Endothelial cell of umbilical vein (primary cell): ENCODE measurements around the gene STK16.

Source experiments
- EZH2 ChIP-seq: IDR thresholded peaks from 2 replicates; pipeline ENCODE4 v1.6.1; 2012; ENCODE audit warnings: borderline replicate concordance, low read depth, mild to moderate bottlenecking, moderate library complexity, low read length, inconsistent platforms; ENCODE audit not compliant: severe bottlenecking
- FOS ChIP-seq: IDR thresholded peaks from 2 replicates; pipeline ENCODE4 v1.6.1; 2011; ENCODE audit warnings: mild to moderate bottlenecking, low read length, moderate library complexity, borderline replicate concordance; ENCODE audit not compliant: insufficient read depth
- GATA2 ChIP-seq: IDR thresholded peaks from 2 replicates; pipeline ENCODE4 v1.7.0; 2011; ENCODE audit warnings: low read depth, mild to moderate bottlenecking, moderate library complexity, mixed read lengths, low read length; ENCODE audit not compliant: insufficient read length, insufficient read depth
- MYC ChIP-seq: IDR thresholded peaks from one replicate; pipeline ENCODE4 v1.6.1; 2011; ENCODE audit warnings: mild to moderate bottlenecking, low read depth, low read length
- POLR2A ChIP-seq: IDR thresholded peaks from 2 replicates; pipeline ENCODE4 v1.6.1; 2012; ENCODE audit warnings: low read depth, mild to moderate bottlenecking, control low read depth, low read length
- POLR2AphosphoS5 ChIP-seq: IDR thresholded peaks from 2 replicates; pipeline ENCODE4 v1.6.1; 2012; ENCODE audit warnings: low read depth, mild to moderate bottlenecking, control low read depth, low read length, moderate library complexity; ENCODE audit not compliant: insufficient read depth
- TF ChIP-seq, protein P1 (sequence below), 2 donors: IDR thresholded peaks; 1 replicate in 1 of 2; 2 replicates in 1 of 2; pipeline ENCODE4 v1.5.1; 2011; ENCODE audit warnings: low read length in 2 of 2, mild to moderate bottlenecking in 2 of 2, moderate library complexity in 2 of 2, control low read depth in 1 of 2, inconsistent platforms in 1 of 2, low read depth in 1 of 2; ENCODE audit not compliant: insufficient read depth in 1 of 2; ENCODE audit errors: extremely low read depth in 1 of 2

DNA sequence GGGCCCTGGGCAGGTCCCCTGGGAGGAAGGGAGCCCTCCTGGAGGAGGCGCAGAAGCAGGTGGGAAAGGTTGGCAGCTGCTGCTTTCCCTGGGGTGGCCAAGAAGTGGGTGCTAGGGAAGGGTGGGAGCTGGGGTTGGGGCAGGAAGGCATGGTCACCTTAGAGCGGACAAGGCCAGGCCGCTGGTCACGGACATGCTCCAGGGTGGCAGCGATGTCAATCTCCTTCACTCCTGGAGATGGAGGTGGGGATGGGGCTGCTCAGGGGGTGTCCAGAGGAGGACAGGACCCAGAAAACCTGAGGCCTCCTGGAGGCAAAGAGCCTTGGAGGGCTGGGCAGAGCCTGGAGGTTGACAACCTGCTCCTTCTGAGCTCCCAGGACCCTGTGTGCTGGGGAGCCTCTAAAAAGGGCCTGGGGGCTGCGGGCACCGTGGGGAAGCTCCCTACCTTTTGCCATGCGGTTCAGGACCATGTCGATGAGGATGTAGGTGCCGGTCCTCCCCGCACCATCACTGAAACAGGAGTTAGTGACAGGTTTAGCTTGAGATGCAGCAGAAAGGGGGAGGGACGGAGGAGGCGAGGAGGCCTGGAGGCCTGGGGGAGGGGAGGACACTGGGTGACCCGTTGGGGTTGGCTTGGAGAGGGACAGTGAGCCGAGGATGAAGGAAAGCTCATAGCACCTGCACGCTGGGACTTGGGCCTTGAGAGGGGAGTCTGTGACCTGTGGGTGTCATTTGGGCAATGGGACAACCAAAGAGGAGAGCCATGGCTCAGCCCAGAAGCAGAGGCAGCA, 45.3 kb downstream of the STK16 start:
- TF ChIP-seq POLR2A (no peak), GATA2 (no peak), FOS (no peak), POLR2AphosphoS5 (no peak), EZH2 (no peak), MYC (no peak)
- TF ChIP-seq, protein P1, sequence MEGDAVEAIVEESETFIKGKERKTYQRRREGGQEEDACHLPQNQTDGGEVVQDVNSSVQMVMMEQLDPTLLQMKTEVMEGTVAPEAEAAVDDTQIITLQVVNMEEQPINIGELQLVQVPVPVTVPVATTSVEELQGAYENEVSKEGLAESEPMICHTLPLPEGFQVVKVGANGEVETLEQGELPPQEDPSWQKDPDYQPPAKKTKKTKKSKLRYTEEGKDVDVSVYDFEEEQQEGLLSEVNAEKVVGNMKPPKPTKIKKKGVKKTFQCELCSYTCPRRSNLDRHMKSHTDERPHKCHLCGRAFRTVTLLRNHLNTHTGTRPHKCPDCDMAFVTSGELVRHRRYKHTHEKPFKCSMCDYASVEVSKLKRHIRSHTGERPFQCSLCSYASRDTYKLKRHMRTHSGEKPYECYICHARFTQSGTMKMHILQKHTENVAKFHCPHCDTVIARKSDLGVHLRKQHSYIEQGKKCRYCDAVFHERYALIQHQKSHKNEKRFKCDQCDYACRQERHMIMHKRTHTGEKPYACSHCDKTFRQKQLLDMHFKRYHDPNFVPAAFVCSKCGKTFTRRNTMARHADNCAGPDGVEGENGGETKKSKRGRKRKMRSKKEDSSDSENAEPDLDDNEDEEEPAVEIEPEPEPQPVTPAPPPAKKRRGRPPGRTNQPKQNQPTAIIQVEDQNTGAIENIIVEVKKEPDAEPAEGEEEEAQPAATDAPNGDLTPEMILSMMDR (IDR thresholded peaks at IDR 0.05; ENCODE audit: extremely low read depth in 1 of 2, insufficient read depth in 1 of 2, low read depth in 1 of 2, low read length in 2 of 2) = no peak
